G401.6 (cell line): Measurements from ENCODE around the gene TXN2.
"Not testable (repeated sequence)": the region's sequence is repeated elsewhere in the genome, so short reads cannot be mapped to it uniquely, and the experiment has no call there.

ENCODE experiments used
- FAIRE-seq: peaks from 2 replicates; lab custom pipeline; 2012; peaks lifted over from hg19 to GRCh38; lab: Jason Lieb, UNC

TXN2 gene

GRCh38 chr22:36430863-36431262 is 50.6 kb downstream of the TXN2 start:
- FAIRE-seq, result no peak

DNA sequence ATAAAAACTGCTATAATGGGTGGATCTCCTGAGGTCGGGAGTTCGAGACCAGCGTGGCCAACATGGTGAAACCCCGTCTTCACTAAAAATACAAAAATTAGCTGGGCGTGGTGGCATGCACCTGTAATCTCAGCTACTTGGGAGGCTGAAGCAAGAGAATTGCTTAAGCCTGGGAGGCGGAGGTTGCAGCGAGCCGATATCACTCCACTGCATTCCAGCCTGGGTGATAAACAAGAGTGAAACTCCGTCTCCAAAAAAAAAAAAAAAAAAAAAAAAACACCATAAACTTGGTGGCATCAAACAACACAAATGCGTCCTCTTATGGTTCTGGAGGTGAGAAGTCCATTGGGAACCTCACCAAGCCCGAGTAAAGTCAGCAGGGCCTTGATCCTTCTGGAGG is 53.5 kb downstream of the TXN2 start:
- not testable (repeated sequence) for FAIRE-seq

DNA sequence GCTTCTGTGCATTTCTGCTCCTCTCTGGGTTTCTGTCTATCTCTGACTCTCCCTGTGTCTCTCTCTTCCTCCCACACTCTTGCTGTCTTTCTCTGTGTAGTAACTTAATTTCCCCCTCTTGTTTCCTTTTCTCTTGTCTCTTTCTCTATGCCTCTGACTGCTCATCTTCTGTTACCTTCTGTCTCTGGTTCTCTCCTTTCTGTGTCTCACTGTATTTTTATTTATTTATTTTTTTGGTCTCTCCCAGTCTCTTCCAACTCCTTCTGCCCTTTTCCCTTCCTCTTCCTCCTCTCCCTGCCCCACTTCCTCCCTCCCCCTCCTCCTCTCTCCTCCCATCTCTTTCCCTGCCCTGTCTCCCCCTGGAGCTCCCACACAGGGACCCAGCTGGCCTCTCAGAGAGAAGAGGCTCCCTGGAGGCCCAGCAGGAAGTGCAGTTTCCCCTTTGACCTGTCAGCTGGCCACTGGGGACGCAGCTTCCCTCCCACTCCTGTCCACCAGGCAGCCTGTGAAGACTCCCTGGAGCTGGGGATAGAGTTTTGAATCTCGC is 55.4 kb downstream of the TXN2 start:
- FAIRE-seq, result no peak

GRCh38 chr22:36424901-36425579 is 56.4 kb downstream of the TXN2 start:
- FAIRE-seq, result no peak

- not testable (repeated sequence) for FAIRE-seq
These were observed 57.0 kb downstream of the TXN2 start for GRCh38 chr22:36424466-36424865.

GRCh38 chr22:36423461-36424404 is 57.7 kb downstream of the TXN2 start:
- FAIRE-seq, result no peak

DNA sequence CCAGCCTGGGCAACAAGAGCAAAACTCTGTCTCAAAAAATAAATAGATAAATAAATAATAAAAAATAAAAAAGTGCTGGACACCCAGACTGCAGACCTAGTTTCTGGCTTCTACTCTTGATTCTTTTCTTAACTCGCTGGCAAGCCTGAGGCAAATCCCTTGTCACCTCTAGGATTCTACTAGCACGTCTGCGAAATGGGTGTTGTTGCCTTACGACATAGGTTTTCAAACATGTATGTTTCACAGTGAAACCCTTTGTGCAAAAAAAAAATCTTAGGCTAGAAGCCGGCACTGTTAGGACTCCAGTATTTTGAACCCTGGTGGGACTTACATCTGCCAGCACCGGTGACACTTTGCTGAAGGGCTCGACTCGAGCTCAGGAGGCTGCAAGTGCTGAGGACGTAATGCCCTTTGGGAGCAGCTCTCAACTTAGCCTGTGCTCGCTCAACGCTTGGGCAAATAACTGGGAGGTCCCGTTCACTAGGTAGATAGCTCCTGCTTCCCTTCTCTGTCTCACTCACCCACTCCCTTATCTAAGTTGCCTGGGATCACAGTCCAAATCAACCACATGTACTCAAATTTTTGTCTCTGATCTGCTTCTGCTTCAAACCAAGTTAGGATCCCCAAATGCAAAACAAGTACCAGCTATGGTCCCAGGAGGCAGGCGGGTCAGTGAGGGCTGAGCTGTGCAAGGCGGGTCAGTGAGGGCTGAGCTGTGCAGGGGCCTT is 59.0 kb downstream of the TXN2 start:
- no peak for FAIRE-seq

DNA sequence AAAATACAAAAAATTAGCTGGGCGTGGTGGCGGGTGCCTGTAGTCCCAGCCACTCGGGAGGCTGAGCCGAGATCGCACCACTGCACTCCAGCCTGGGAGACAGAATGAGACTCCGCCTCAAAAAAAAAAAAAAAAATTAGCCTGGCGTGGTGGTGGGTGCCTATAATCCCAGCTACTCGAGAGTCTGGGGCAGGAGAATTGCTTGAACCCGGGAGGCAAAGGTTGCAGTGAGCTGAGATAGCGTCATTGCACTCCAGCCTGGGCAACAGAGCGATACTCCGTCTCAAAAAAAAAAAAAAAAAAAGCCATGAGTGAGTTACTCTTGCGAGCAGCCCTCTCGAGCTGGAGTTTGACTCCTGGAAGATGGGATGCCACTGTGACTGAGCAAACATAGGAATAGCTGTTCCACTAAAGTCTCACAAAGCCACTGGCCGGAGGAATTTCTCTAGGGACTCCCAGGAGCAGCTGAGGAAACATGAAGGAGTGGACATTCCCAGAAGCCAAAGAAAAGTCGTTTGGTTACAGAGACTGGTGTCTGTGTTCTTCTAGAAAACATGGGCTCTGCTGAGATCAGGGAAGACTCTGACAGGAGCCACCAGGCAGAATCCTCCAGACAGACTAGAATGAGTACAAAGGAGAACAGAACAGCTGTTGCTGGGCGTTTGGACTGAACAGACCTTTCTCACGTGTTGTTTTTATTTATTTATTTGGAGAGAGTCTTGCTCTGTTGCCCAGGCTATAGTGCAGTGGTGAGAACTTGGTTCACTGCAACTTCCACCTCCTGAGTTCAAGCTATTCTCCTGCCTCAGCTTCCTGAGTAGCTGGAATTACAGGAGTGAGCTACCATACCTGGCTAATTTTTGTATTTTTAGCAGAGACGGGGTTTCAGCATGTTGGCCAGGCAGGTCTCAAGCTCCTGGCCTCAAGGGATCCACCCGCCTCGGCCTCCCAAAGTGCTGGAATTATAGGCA is 61.2 kb downstream of the TXN2 start:
- FAIRE-seq, result no peak

- FAIRE-seq, result no peak
These were observed 62.1 kb downstream of the TXN2 start for GRCh38 chr22:36419177-36419911.

DNA sequence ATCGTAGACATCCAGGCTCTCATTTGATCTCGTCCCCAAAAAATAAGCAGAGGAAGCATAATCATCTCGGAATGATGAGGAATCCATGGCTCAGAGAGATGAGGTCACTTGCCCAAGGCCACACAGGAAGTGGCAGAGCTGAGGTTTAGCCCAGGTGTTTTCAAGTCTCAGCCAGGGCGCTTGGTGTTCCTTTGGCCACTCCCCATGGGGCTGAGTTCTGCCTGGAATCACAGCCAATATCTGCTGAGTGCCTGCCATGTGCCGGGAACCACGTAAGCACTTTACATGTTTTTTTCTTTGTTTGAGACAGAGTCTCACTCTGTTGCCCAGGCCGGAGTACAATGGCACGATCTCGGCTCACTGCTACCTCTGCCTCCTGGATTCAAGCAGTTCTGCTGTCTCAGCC is 64.2 kb downstream of the TXN2 start:
- no peak for FAIRE-seq
